ENCODE results near the gene DOHH. TPM values are rescaled to one million over a fixed set of nuclear protein-coding genes. Genes with fewer than 3 reads are reported as not detected.

Gene DOHH
- total RNA-seq, 1 experiment from 2014 or later, result 24.9 TPM

GRCh38 chr19:3545669-3546034 is 45.2 kb upstream of the DOHH start:
- Histone ChIP-seq H3K4me1 (ENCODE audit: control insufficient read depth, insufficient read depth, low read length) (no peaks in the 10 kb centered on the region), H3K9me3 (ENCODE audit: control insufficient read depth, insufficient read depth, low read depth, low read length) (no peaks in the 10 kb centered on the region), H3K27ac (ENCODE audit: low read length) (no peak overlapping the region), H3K36me3 (ENCODE audit: control insufficient read depth, insufficient read depth, low read length) (0 out of 2 replicates have a peak, but pooled peaks cover 3% of the 10 kb centered on the region), H3K27me3 (ENCODE audit: control insufficient read depth, insufficient read depth, low read length) (no peaks in the 10 kb centered on the region), H3K4me3 (ENCODE audit: low read depth in 2 of 2, low read length in 2 of 2) (no peak overlapping the region)
- no peak for ATAC-seq
- ChIA-PET CTCF (interaction anchor here (0.6 kb wide), 1 partner anchor 218 kb away, joined by 4 read pairs; no protein-coding TSS in a partner anchor), POLR2A (interaction anchor here (0.6 kb wide), 1 partner anchor 85 kb away, joined by 6 read pairs; no protein-coding TSS in a partner anchor)
- TF ChIP-seq CTCF (IDR thresholded peaks at IDR 0.05), result no peak
- no peak for TF ChIP-seq POLR2AphosphoS5 (IDR thresholded peaks at IDR 0.05; ENCODE audit: low read depth, low read length)
- TF ChIP-seq SIN3A (IDR thresholded peaks at IDR 0.05; ENCODE audit: borderline replicate concordance, insufficient read depth, low read depth, low read length), result no peak
- TF ChIP-seq TCF7L2 (IDR thresholded peaks at IDR 0.05; ENCODE audit: low read depth, low read length), result no peak
- TF ChIP-seq REST (IDR thresholded peaks at IDR 0.05; ENCODE audit: insufficient read depth in 1 of 2, low read depth in 2 of 2, low read length in 1 of 2), result no peak
- no peak for DNase-seq (ENCODE audit: low read depth, low spot score)
- no TSS peak for BruUV-seq (replicated peaks)
- intact Hi-C loops (cut with micrococcal nuclease; ENCODE audit: unreplicated experiment) (no loop called here), in situ Hi-C loops (cut with HindIII; ENCODE audit: low pct_unique_long_range_greater_than_20kb, low sequenced_read_pairs) (no loop called here)

GRCh38 chr19:3544742-3545668 is 44.5 kb upstream of the DOHH start:
- no peaks in the 10 kb centered on the region for H3K27me3 ChIP-seq (ENCODE audit: control insufficient read depth, insufficient read depth, low read length)
- in situ Hi-C loops (cut with HindIII; ENCODE audit: low pct_unique_long_range_greater_than_20kb, low sequenced_read_pairs) (no loop called here), intact Hi-C loops (cut with micrococcal nuclease; ENCODE audit: unreplicated experiment) (no loop called here)
- no peak overlapping the region for H3K27ac ChIP-seq (ENCODE audit: low read length)
- ChIA-PET CTCF (interaction anchor here (0.6 kb wide), 2 partner anchors 218 to 595 kb away, joined by 4 read pairs; no protein-coding TSS in a partner anchor), POLR2A (no interaction called here)
- H3K4me3 ChIP-seq (ENCODE audit: low read depth in 2 of 2, low read length in 2 of 2), result no peak overlapping the region
- no peaks in the 10 kb centered on the region for H3K4me1 ChIP-seq (ENCODE audit: control insufficient read depth, insufficient read depth, low read length)
- no peak for TF ChIP-seq SIN3A (IDR thresholded peaks at IDR 0.05; ENCODE audit: borderline replicate concordance, insufficient read depth, low read depth, low read length)
- TF ChIP-seq CTCF (IDR thresholded peaks at IDR 0.05), result peak; percentile 92
- no TSS peak for BruUV-seq (replicated peaks)
- 0 out of 2 replicates have a peak, but pooled peaks cover 3% of the 10 kb centered on the region for H3K36me3 ChIP-seq (ENCODE audit: control insufficient read depth, insufficient read depth, low read length)
- DNase-seq (ENCODE audit: low read depth, low spot score) (peak; percentile 39), ATAC-seq (peak; percentile 81)
- H3K9me3 ChIP-seq (ENCODE audit: control insufficient read depth, insufficient read depth, low read depth, low read length), result no peaks in the 10 kb centered on the region

Data from Panc1 (cell line).